IMR-90 (cell line): ENCODE results near the gene CARM1. TPM values are rescaled to one million over a fixed set of nuclear protein-coding genes. Genes with fewer than 3 reads are reported as not detected.
"Not testable (repeated sequence)": the region's sequence is repeated elsewhere in the genome, so short reads cannot be mapped to it uniquely, and the experiment has no call there.

ENCODE experiments used
- ATAC-seq: fragments of 200-7000 bp; cut with Tn5 transposase; 2 replicates; pipeline ENCODE4 v1.9.1; 2020; ENCODE audit warnings: low read depth, mild to moderate bottlenecking, moderate library complexity
- BruUV-seq: library from RNA; stranded (reverse); fragments of 400-500 nt; replicated peaks from 2 replicates; lab custom pipeline; 2021; lab: Mats Ljungman, UMichigan
- CTCF ChIA-PET: fragments of 300-600 bp; formaldehyde crosslinking; extraction: SDS; loops from one replicate; lab custom pipeline; 2021; ENCODE audit warnings: antibody characterized with exemption; lab: Yijun Ruan, JAX
- POLR2A ChIA-PET: fragments of 300-600 bp; sonication (Branson Sonifier 250); formaldehyde crosslinking; loops from one replicate; lab custom pipeline; 2022; ENCODE audit warnings: antibody characterized with exemption; ENCODE audit not compliant: unreplicated experiment; lab: Charles Lee
- DNase-seq: peaks from one replicate; pipeline ENCODE4 v3.0.0; 2013
- H2AFZ ChIP-seq: replicated peaks from 2 replicates; pipeline ENCODE3; 2013; ENCODE audit warnings: low read length, mild to moderate bottlenecking; ENCODE audit not compliant: poor library complexity
- H2AK5ac ChIP-seq: 2 replicates; pipeline ENCODE4 v1.6.1; 2013; ENCODE audit warnings: low read depth, low read length, inconsistent platforms
- H2AK9ac ChIP-seq: replicated peaks from 2 replicates; pipeline ENCODE3; 2013; ENCODE audit warnings: mild to moderate bottlenecking, low read depth, low read length, moderate library complexity; ENCODE audit not compliant: poor library complexity
- H2BK120ac ChIP-seq: 2 replicates; pipeline ENCODE4 v1.6.1; 2013; ENCODE audit warnings: low read depth, low read length, inconsistent platforms
- H2BK15ac ChIP-seq: 3 replicates; pipeline ENCODE4 v1.6.1; 2013; ENCODE audit warnings: low read depth, low read length, inconsistent platforms
- H2BK20ac ChIP-seq: 2 replicates; pipeline ENCODE4 v1.6.1; 2013; ENCODE audit warnings: low read depth, mild to moderate bottlenecking, inconsistent platforms, low read length, moderate library complexity
- H2BK5ac ChIP-seq: 2 replicates; pipeline ENCODE4 v1.6.1; 2013; ENCODE audit warnings: mild to moderate bottlenecking, low read depth, low read length, inconsistent platforms; ENCODE audit not compliant: poor library complexity, severe bottlenecking
- H3K14ac ChIP-seq: replicated peaks from 2 replicates; pipeline ENCODE4 v1.6.1; 2013; ENCODE audit warnings: low read depth, low read length, inconsistent platforms
- H3K18ac ChIP-seq: 2 replicates; pipeline ENCODE4 v1.6.1; 2013; ENCODE audit warnings: low read depth, low read length, control low read depth
- H3K23ac ChIP-seq: 2 replicates; pipeline ENCODE4 v1.6.1; 2013; ENCODE audit warnings: low read depth, low read length, inconsistent platforms
- H3K27ac ChIP-seq: 2 replicates; pipeline ENCODE4 v1.5.1; 2013; ENCODE audit warnings: mild to moderate bottlenecking, control low read depth, low read length; ENCODE audit not compliant: insufficient read depth
- H3K27me3 ChIP-seq: 2 replicates; pipeline ENCODE4 v1.6.1; 2013; ENCODE audit warnings: low read length; ENCODE audit not compliant: control insufficient read depth, insufficient read depth
- H3K36me3 ChIP-seq: 2 replicates; pipeline ENCODE4 v1.6.1; 2013; ENCODE audit warnings: low read length, mixed read lengths; ENCODE audit not compliant: control insufficient read depth, insufficient read depth
- H3K4ac ChIP-seq: 2 replicates; pipeline ENCODE4 v1.6.1; 2013; ENCODE audit warnings: low read depth, low read length, inconsistent platforms
- H3K4me1 ChIP-seq: 2 replicates; pipeline ENCODE4 v1.6.1; 2013; ENCODE audit warnings: low read length, mixed read lengths; ENCODE audit not compliant: control insufficient read depth, insufficient read depth
- H3K4me2 ChIP-seq: 2 replicates; pipeline ENCODE4 v1.6.1; 2013; ENCODE audit warnings: low read depth, mild to moderate bottlenecking, control low read depth, low read length, moderate library complexity
- H3K4me3 ChIP-seq: 2 replicates; pipeline ENCODE4 v1.5.1; 2013; ENCODE audit warnings: low read depth, mild to moderate bottlenecking, control low read depth, low read length, moderate library complexity; ENCODE audit not compliant: insufficient read depth
- H3K56ac ChIP-seq: 2 replicates; pipeline ENCODE4 v1.6.1; 2013; ENCODE audit warnings: low read length, inconsistent platforms; ENCODE audit not compliant: insufficient read depth; ENCODE audit errors: extremely low read depth
- H3K79me1 ChIP-seq, 2 experiments: 2 replicates each; pipeline ENCODE4 v1.6.1; 2013; ENCODE audit warnings: low read length in 2 of 2, inconsistent platforms in 1 of 2, low read depth in 1 of 2
- H3K9ac ChIP-seq: 2 replicates; pipeline ENCODE4 v1.6.1; 2013; ENCODE audit warnings: low read depth, low read length, control low read depth
- H3K9me1 ChIP-seq: 2 replicates; pipeline ENCODE4 v1.6.1; 2013; ENCODE audit warnings: low read length, inconsistent platforms; ENCODE audit not compliant: insufficient read depth
- H3K9me3 ChIP-seq: 2 replicates; pipeline ENCODE4 v1.6.1; 2013; ENCODE audit warnings: low read length; ENCODE audit not compliant: control insufficient read depth, insufficient read depth
- H4K20me1 ChIP-seq: 2 replicates; pipeline ENCODE4 v1.6.1; 2013; ENCODE audit warnings: low read length, inconsistent platforms; ENCODE audit not compliant: insufficient read depth
- H4K5ac ChIP-seq: 2 replicates; pipeline ENCODE4 v1.6.1; 2013; ENCODE audit warnings: mild to moderate bottlenecking, low read depth, low read length, control low read depth
- H4K8ac ChIP-seq, 2 experiments: 2 replicates each; pipeline ENCODE4 v1.6.1; 2013; ENCODE audit warnings: low read depth in 2 of 2, low read length in 2 of 2, control low read depth in 1 of 2, inconsistent platforms in 1 of 2
- H4K91ac ChIP-seq: 2 replicates; pipeline ENCODE4 v1.6.1; 2013; ENCODE audit warnings: low read depth, low read length, inconsistent platforms; ENCODE audit not compliant: insufficient read depth
- WGBS, 2 experiments: methylation state at CpG; one replicate each; pipeline versions ENCODE4 v1.1.5 to v1.1.7; 2013; ENCODE audit warnings: missing lambda C conversion rate in 2 of 2; ENCODE audit not compliant: insufficient read length in 1 of 2; ENCODE audit errors: extremely low coverage in 2 of 2; 5-methylcytosine and 5-hydroxymethylcytosine counted together
- dilution Hi-C: fragments of 300-500 bp; cut with HindIII; formaldehyde crosslinking; loops from one replicate; pipeline ENCODE4 v1.14.3; 2018; ENCODE audit warnings: low sequenced_read_pairs; ENCODE audit not compliant: unreplicated experiment
- in situ Hi-C: fragments of 300-500 bp; cut with MboI; formaldehyde crosslinking; loops from 3 replicates; pipeline ENCODE4 v1.14.3; 2019; ENCODE audit warnings: low sequenced_read_pairs, inconsistent platforms, mixed read lengths
- intact Hi-C: fragments of 100-400 bp; cut with micrococcal nuclease; formaldehyde crosslinking; loops from 2 replicates; pipeline ENCODE4 v1.10.0; 2022
- polyA plus RNA-seq, 3 experiments: library from polyadenylated mRNA; depleted of rRNA; stranded (reverse); fragments of >200 nt; gene quantifications; 2 replicates each; pipeline ENCODE4 v1.2.3, GENCODE V29; 2012; ENCODE audit warnings: low replicate concordance in 1 of 3
- total RNA-seq: library from RNA; depleted of rRNA; stranded (reverse); fragments of >200 nt; gene quantifications from 2 replicates; pipeline ENCODE4 v1.2.3, GENCODE V29; 2012

CARM1 gene
- total and polyA plus RNA-seq, 2 of the 4 experiments (the other 2 are of a cell fraction), result 20.3 to 67.1 TPM

DNA sequence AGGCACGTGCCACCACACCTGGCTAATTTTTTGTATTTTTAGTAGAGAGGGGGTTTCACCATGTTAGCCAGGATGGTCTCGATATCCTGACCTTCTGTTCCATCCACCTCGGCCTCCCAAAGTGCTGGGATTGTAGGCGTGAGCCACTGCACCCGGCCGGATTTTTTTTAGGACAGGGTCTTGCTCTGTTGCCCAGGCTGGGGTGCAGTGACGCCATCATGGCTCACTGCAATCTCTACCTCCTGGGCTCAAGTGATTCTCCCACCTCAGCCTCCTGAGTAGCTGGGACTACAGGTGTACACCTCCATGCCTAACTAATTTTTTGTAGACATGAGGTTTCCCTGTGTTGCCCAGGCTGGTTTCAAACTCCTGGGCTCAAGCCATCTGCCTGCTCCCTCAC, 33.7 kb upstream of the CARM1 start:
- DNase-seq, H4K5ac ChIP-seq, H2AK9ac ChIP-seq, BruUV-seq, H3K14ac ChIP-seq, H2BK120ac ChIP-seq, ATAC-seq, H4K20me1 ChIP-seq, H3K4me1 ChIP-seq, H3K4me2 ChIP-seq, H3K18ac ChIP-seq, H3K9me1 ChIP-seq, H2BK15ac ChIP-seq, H3K9ac ChIP-seq, H2BK20ac ChIP-seq, dilution Hi-C loops, H3K23ac ChIP-seq, H3K4ac ChIP-seq, H2BK5ac ChIP-seq, H3K27ac ChIP-seq, in situ Hi-C loops, H4K8ac ChIP-seq, H3K56ac ChIP-seq, H3K9me3 ChIP-seq, H2AK5ac ChIP-seq, H3K4me3 ChIP-seq, intact Hi-C loops, H2AFZ ChIP-seq, H3K27me3 ChIP-seq, H4K91ac ChIP-seq: not testable (repeated sequence)
- H3K36me3 ChIP-seq, result peaks cover 15% of the 10 kb centered on the region
- peaks cover 11 to 17% of the 10 kb centered on the region in 2 experiments; a peak in 3 of 4 replicates for H3K79me1 ChIP-seq
- ChIA-PET CTCF (interaction anchor here (0.6 to 1.0 kb wide), 2 partner anchors 26 to 114 kb away, joined by 3 to 4 read pairs; no protein-coding TSS in a partner anchor), POLR2A (interaction anchor here (0.6 kb wide), 1 partner anchor 15 kb away, joined by 4 read pairs; no protein-coding TSS in a partner anchor)
- WGBS, 2 experiments, result 96% methylated on average over 4 of the region's 7 CpGs; no CpG with 5 or more reads in 1 of the 2 experiments
